WTC11 (cell line): Measurements from ENCODE around the gene ZNF613. TPM values are rescaled to one million over a fixed set of nuclear protein-coding genes. Genes with fewer than 3 reads are reported as not detected.

Source experiments
- ATAC-seq: fragments of 200-7000 bp; cut with Tn5 transposase; 2 replicates; pipeline ENCODE4 v1.10.0; 2021; ENCODE audit warnings: mild to moderate bottlenecking, moderate library complexity
- CTCF ChIA-PET: fragments of 300-600 bp; sonication (Branson Sonifier 250); formaldehyde crosslinking; loops from one replicate; lab custom pipeline; 2021; ENCODE audit warnings: antibody characterized with exemption; lab: Charles Lee
- POLR2A ChIA-PET: fragments of 350-600 bp; sonication (Branson Sonifier 250); formaldehyde crosslinking; loops from one replicate; lab custom pipeline; 2021; ENCODE audit warnings: antibody characterized with exemption; lab: Charles Lee
- DNase-seq: peaks from one replicate; pipeline ENCODE4 v3.0.0; 2021; ENCODE audit warnings: low spot score
- H3K27ac Mint-ChIP-seq: 2 replicates; pipeline ENCODE4 v1.8.0; 2021; ENCODE audit warnings: mixed read lengths
- H3K27me3 Mint-ChIP-seq: 2 replicates; pipeline ENCODE4 v1.8.0; 2021; ENCODE audit warnings: low read depth, mild to moderate bottlenecking, moderate library complexity, mixed read lengths
- H3K36me3 Mint-ChIP-seq: 2 replicates; pipeline ENCODE4 v1.8.0; 2021; ENCODE audit warnings: mixed read lengths
- H3K4me1 Mint-ChIP-seq: 2 replicates; pipeline ENCODE4 v1.8.0; 2022; ENCODE audit warnings: mixed read lengths
- H3K4me3 Mint-ChIP-seq: 2 replicates; pipeline ENCODE4 v1.8.0; 2021; ENCODE audit warnings: mild to moderate bottlenecking, moderate library complexity, mixed read lengths
- H3K9me3 Mint-ChIP-seq: 2 replicates; pipeline ENCODE4 v1.8.0; 2021; ENCODE audit warnings: mixed read lengths
- JUN ChIP-seq: sonication (generic); formaldehyde crosslinking; IDR thresholded peaks from 2 replicates; pipeline ENCODE4 v1.8.0; 2023; ENCODE audit warnings: mild to moderate bottlenecking, missing genetic modification reagents
- MXD4 ChIP-seq: fragments of 250-450 bp; sonication (Bioruptor Pico); IDR thresholded peaks from 2 replicates; pipeline ENCODE4 v1.8.0; 2021; ENCODE audit warnings: mild to moderate bottlenecking, moderate library complexity, borderline replicate concordance
- NFATC4 ChIP-seq: fragments of 250-450 bp; sonication (Bioruptor Pico); IDR thresholded peaks from 2 replicates; pipeline ENCODE4 v1.9.0; 2021; ENCODE audit warnings: mild to moderate bottlenecking
- NFE2L1 ChIP-seq: sonication (generic); formaldehyde crosslinking; IDR thresholded peaks from 2 replicates; pipeline ENCODE4 v1.8.1; 2023; ENCODE audit warnings: missing genetic modification reagents
- NR3C1 ChIP-seq: sonication (generic); formaldehyde crosslinking; conservative IDR thresholded peaks from 2 replicates; pipeline ENCODE4 v1.8.1; 2023; ENCODE audit warnings: low read depth, mild to moderate bottlenecking, missing genetic modification reagents
- RELA ChIP-seq: sonication (generic); formaldehyde crosslinking; IDR thresholded peaks from 2 replicates; pipeline ENCODE4 v1.8.1; 2022; ENCODE audit warnings: missing genetic modification reagents, mild to moderate bottlenecking, borderline replicate concordance
- SMAD4 ChIP-seq: sonication (generic); formaldehyde crosslinking; IDR thresholded peaks from 2 replicates; pipeline ENCODE4 v1.8.0; 2022; ENCODE audit warnings: mild to moderate bottlenecking, missing genetic modification reagents
- TCF7 ChIP-seq: sonication (generic); formaldehyde crosslinking; IDR thresholded peaks from 2 replicates; pipeline ENCODE4 v1.8.0; 2022; ENCODE audit warnings: mild to moderate bottlenecking, low read depth, missing genetic modification reagents, moderate library complexity
- ZNF416 ChIP-seq: fragments of 250-450 bp; sonication (Bioruptor Pico); IDR thresholded peaks from 2 replicates; pipeline ENCODE4 v1.9.0; 2021; ENCODE audit warnings: mild to moderate bottlenecking, inconsistent platforms
- ZNF423 ChIP-seq: fragments of 250-450 bp; sonication (Bioruptor Pico); IDR thresholded peaks from 2 replicates; pipeline ENCODE4 v2.1.2; 2022; ENCODE audit warnings: mild to moderate bottlenecking, moderate library complexity
- total RNA-seq: library from RNA; stranded (reverse); gene quantifications from 3 replicates; pipeline ENCODE4 v1.2.3, GENCODE V29; 2021
- TF ChIP-seq, protein P1 (sequence below): sonication (generic); formaldehyde crosslinking; IDR thresholded peaks from 2 replicates; pipeline ENCODE4 v1.8.0; 2022; ENCODE audit warnings: missing genetic modification reagents
- TF ChIP-seq, protein P2 (sequence below): sonication (generic); formaldehyde crosslinking; conservative IDR thresholded peaks from 2 replicates; pipeline ENCODE4 v1.8.1; 2022; ENCODE audit warnings: mild to moderate bottlenecking, missing genetic modification reagents
- TF ChIP-seq, protein P3 (sequence below): sonication (generic); formaldehyde crosslinking; IDR thresholded peaks from 2 replicates; pipeline ENCODE4 v1.8.1; 2023; ENCODE audit warnings: mild to moderate bottlenecking, moderate library complexity, missing genetic modification reagents
- TF ChIP-seq, protein P4 (sequence below): fragments of 250-450 bp; sonication (Bioruptor Pico); conservative IDR thresholded peaks from 2 replicates; pipeline ENCODE4 v1.9.0; 2021; ENCODE audit warnings: mild to moderate bottlenecking
- TF ChIP-seq, protein P5 (sequence below): fragments of 250-450 bp; sonication (Bioruptor Pico); IDR thresholded peaks from 2 replicates; pipeline ENCODE4 v1.9.0; 2021; ENCODE audit warnings: moderate library complexity, mild to moderate bottlenecking, inconsistent platforms, borderline replicate concordance
- TF ChIP-seq, protein P6 (sequence below): sonication (generic); formaldehyde crosslinking; IDR thresholded peaks from 2 replicates; pipeline ENCODE4 v1.8.1; 2022; ENCODE audit warnings: mild to moderate bottlenecking, missing genetic modification reagents, moderate library complexity, borderline replicate concordance
- TF ChIP-seq, protein P7 (sequence below): sonication (generic); formaldehyde crosslinking; IDR thresholded peaks from 2 replicates; pipeline ENCODE4 v1.8.1; 2023; ENCODE audit warnings: mild to moderate bottlenecking, missing genetic modification reagents
- TF ChIP-seq, protein P8 (sequence below): sonication (generic); formaldehyde crosslinking; IDR thresholded peaks from 2 replicates; pipeline ENCODE4 v1.8.0; 2022; ENCODE audit warnings: mild to moderate bottlenecking, missing genetic modification reagents
- TF ChIP-seq, protein P9 (sequence below): fragments of 250-450 bp; sonication (Bioruptor Pico); IDR thresholded peaks from 2 replicates; pipeline ENCODE4 v1.8.0; 2021; ENCODE audit warnings: mild to moderate bottlenecking

ZNF613 gene
- total RNA-seq, 1 experiment from 2014 or later, result 13.7 TPM

DNA sequence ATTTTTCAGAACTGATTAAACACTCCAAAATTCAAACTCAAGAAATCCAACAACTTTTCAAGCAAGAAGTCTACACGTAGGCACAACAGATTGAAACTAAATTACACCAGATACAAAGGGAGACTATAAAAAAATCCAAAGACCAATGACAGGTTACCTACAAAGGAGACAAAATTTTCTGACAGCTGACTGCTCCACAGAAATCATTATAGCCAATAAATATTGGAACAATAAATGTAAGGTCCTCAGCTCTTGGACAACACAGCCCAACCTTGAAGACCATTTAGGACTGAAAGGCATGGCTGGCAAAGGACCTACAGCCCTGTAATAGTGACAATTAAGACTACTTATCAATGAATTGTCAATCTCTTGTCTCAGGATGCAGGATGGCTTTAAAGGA lies 43.4 kb downstream of the ZNF613 start:
- ATAC-seq (no peak), DNase-seq (no peak)
- Mint-ChIP-seq H3K27me3 (peaks cover 3% of the 10 kb centered on the region), H3K4me1 (no peaks in the 10 kb centered on the region), H3K4me3 (no peak overlapping the region), H3K27ac (no peak overlapping the region), H3K9me3 (peaks cover 67% of the 10 kb centered on the region)
- POLR2A ChIA-PET, result no interaction called here
- CTCF ChIA-PET, result no interaction called here
- no peak for TF ChIP-seq TCF7 (CRISPR knock-in tag)
- TF ChIP-seq, protein P1, sequence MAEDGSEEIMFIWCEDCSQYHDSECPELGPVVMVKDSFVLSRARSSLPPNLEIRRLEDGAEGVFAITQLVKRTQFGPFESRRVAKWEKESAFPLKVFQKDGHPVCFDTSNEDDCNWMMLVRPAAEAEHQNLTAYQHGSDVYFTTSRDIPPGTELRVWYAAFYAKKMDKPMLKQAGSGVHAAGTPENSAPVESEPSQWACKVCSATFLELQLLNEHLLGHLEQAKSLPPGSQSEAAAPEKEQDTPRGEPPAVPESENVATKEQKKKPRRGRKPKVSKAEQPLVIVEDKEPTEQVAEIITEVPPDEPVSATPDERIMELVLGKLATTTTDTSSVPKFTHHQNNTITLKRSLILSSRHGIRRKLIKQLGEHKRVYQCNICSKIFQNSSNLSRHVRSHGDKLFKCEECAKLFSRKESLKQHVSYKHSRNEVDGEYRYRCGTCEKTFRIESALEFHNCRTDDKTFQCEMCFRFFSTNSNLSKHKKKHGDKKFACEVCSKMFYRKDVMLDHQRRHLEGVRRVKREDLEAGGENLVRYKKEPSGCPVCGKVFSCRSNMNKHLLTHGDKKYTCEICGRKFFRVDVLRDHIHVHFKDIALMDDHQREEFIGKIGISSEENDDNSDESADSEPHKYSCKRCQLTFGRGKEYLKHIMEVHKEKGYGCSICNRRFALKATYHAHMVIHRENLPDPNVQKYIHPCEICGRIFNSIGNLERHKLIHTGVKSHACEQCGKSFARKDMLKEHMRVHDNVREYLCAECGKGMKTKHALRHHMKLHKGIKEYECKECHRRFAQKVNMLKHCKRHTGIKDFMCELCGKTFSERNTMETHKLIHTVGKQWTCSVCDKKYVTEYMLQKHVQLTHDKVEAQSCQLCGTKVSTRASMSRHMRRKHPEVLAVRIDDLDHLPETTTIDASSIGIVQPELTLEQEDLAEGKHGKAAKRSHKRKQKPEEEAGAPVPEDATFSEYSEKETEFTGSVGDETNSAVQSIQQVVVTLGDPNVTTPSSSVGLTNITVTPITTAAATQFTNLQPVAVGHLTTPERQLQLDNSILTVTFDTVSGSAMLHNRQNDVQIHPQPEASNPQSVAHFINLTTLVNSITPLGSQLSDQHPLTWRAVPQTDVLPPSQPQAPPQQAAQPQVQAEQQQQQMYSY (CRISPR knock-in tag), result no peak
- TF ChIP-seq JUN, result no peak
- no peak for TF ChIP-seq RELA
- no peak for TF ChIP-seq NR3C1 (CRISPR knock-in tag)
- TF ChIP-seq ZNF416 (CRISPR knock-in tag), result no peak
- TF ChIP-seq, protein P2, sequence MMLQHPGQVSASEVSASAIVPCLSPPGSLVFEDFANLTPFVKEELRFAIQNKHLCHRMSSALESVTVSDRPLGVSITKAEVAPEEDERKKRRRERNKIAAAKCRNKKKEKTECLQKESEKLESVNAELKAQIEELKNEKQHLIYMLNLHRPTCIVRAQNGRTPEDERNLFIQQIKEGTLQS (CRISPR knock-in tag), result no peak
- no peak for TF ChIP-seq NFE2L1 (CRISPR knock-in tag)
- TF ChIP-seq, protein P3, sequence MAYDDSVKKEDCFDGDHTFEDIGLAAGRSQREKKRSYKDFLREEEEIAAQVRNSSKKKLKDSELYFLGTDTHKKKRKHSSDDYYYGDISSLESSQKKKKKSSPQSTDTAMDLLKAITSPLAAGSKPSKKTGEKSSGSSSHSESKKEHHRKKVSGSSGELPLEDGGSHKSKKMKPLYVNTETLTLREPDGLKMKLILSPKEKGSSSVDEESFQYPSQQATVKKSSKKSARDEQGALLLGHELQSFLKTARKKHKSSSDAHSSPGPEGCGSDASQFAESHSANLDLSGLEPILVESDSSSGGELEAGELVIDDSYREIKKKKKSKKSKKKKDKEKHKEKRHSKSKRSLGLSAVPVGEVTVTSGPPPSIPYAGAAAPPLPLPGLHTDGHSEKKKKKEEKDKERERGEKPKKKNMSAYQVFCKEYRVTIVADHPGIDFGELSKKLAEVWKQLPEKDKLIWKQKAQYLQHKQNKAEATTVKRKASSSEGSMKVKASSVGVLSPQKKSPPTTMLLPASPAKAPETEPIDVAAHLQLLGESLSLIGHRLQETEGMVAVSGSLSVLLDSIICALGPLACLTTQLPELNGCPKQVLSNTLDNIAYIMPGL (CRISPR knock-in tag), result no peak
- TF ChIP-seq, protein P4, sequence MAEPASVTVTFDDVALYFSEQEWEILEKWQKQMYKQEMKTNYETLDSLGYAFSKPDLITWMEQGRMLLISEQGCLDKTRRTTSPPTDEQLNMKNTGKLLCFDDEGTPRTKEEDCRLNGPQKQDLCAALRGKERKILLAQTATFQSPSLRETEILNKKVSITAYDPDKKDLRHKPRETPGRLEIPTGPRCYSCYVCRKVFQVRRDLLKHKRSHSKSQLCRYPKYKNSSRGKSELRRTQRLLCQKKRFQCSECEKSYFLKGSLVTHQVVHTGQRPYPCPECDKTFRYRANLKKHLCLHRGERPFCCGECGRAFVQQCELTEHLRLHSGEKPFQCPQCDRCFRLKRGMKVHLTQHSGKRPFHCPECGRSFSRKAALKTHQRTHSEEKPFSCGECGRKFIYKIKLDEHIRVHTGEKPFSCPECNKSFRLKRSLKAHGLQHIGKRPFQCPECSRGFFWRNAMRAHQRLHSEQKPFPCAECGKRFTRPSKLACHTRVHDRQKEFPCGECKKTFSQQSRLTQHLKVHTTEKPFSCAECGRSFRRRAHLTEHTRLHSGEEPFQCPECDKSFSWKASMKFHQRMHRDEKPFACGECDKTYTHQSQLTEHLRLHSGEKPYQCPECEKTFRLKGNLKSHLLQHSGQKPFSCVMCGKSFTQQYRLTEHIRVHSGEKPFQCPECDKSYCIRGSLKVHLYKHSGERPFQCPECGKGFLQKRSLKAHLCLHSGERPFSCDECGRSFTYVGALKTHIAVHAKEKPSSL (CRISPR knock-in tag), result no peak
- TF ChIP-seq, protein P5, sequence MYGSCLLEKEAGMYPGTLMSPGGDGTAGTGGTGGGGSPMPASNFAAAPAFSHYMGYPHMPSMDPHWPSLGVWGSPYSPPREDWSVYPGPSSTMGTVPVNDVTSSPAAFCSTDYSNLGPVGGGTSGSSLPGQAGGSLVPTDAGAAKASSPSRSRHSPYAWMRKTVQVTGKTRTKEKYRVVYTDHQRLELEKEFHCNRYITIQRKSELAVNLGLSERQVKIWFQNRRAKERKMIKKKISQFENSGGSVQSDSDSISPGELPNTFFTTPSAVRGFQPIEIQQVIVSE (CRISPR knock-in tag), result no peak
- TF ChIP-seq ZNF423, result no peak
- TF ChIP-seq, protein P6, sequence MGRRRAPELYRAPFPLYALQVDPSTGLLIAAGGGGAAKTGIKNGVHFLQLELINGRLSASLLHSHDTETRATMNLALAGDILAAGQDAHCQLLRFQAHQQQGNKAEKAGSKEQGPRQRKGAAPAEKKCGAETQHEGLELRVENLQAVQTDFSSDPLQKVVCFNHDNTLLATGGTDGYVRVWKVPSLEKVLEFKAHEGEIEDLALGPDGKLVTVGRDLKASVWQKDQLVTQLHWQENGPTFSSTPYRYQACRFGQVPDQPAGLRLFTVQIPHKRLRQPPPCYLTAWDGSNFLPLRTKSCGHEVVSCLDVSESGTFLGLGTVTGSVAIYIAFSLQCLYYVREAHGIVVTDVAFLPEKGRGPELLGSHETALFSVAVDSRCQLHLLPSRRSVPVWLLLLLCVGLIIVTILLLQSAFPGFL (CRISPR knock-in tag), result no peak
- TF ChIP-seq, protein P7, sequence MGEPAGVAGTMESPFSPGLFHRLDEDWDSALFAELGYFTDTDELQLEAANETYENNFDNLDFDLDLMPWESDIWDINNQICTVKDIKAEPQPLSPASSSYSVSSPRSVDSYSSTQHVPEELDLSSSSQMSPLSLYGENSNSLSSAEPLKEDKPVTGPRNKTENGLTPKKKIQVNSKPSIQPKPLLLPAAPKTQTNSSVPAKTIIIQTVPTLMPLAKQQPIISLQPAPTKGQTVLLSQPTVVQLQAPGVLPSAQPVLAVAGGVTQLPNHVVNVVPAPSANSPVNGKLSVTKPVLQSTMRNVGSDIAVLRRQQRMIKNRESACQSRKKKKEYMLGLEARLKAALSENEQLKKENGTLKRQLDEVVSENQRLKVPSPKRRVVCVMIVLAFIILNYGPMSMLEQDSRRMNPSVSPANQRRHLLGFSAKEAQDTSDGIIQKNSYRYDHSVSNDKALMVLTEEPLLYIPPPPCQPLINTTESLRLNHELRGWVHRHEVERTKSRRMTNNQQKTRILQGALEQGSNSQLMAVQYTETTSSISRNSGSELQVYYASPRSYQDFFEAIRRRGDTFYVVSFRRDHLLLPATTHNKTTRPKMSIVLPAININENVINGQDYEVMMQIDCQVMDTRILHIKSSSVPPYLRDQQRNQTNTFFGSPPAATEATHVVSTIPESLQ, result no peak
- no peak for TF ChIP-seq NFATC4
- TF ChIP-seq MXD4 (CRISPR knock-in tag), result no peak
- no peak for TF ChIP-seq SMAD4 (CRISPR knock-in tag)
- TF ChIP-seq, protein P8, sequence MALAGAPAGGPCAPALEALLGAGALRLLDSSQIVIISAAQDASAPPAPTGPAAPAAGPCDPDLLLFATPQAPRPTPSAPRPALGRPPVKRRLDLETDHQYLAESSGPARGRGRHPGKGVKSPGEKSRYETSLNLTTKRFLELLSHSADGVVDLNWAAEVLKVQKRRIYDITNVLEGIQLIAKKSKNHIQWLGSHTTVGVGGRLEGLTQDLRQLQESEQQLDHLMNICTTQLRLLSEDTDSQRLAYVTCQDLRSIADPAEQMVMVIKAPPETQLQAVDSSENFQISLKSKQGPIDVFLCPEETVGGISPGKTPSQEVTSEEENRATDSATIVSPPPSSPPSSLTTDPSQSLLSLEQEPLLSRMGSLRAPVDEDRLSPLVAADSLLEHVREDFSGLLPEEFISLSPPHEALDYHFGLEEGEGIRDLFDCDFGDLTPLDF, result no peak
- TF ChIP-seq, protein P9, sequence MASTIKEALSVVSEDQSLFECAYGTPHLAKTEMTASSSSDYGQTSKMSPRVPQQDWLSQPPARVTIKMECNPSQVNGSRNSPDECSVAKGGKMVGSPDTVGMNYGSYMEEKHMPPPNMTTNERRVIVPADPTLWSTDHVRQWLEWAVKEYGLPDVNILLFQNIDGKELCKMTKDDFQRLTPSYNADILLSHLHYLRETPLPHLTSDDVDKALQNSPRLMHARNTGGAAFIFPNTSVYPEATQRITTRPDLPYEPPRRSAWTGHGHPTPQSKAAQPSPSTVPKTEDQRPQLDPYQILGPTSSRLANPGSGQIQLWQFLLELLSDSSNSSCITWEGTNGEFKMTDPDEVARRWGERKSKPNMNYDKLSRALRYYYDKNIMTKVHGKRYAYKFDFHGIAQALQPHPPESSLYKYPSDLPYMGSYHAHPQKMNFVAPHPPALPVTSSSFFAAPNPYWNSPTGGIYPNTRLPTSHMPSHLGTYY, result no peak
- TF ChIP-seq, all 79 proteins: peak for 0
- H3K36me3 Mint-ChIP-seq, result peaks cover 84% of the 10 kb centered on the region
